ENCODE results near the gene RAD51B.
"Not testable (repeated sequence)": the region's sequence is repeated elsewhere in the genome, so short reads cannot be mapped to it uniquely, and the experiment has no call there.

RAD51B gene

DNA sequence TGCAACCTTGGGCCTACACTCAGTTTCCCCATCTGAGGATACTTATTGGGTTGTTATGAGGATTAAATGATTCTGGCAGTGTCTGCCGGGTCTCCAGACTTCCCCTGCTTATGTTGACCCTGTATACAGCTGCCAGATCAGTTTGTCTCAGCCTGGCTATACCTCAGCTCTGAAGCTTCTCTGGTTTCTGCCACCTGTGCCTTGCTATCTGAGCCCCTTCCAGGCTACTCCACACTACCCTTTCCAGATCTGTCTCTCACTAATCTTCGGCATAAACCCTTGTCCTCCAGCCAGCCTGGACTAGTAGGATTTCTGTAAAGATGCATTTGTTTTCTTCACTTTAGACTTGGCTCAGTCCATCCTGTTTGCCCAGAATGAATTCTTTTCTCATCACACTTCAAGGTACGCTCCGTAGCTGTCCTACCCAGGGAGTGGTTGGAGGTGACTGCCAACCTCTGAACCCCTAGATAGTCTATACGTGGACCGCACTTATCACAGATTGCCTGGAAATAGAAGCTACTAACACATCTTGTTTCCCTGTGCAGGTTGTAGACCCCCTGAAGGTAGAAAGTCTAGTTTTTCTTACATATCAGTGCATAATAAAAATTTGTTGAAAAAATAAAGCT, 422.4 kb downstream of the RAD51B start:
- no peak for DNase-seq

- DNase-seq = no peak
Measured at GRCh38 chr14:68243450-68244010, 424.0 kb downstream of the RAD51B start.

- no peak for DNase-seq
Measured at GRCh38 chr14:68244262-68244980, 424.8 kb downstream of the RAD51B start.

GRCh38 chr14:68245146-68246073, 425.8 kb downstream of the RAD51B start:
- no peak for DNase-seq

GRCh38 chr14:68246074-68246785, 426.7 kb downstream of the RAD51B start:
- no peak for DNase-seq

DNA sequence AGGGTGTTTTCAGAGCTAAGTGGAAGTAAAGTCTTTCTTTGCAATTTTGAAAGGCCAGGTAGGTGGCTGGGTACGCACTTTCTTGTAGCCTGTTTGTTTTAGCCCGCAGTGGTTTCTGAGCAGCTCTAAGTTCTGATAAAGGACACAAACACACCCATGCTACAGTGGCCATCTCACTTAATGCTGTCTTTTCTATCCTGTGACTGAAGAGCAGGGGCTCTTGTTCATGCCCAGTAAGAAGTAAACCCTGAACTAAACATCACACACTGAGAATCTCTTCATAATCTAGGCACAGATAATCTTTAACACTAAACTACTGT, 427.2 kb downstream of the RAD51B start:
- no peak for DNase-seq

DNA sequence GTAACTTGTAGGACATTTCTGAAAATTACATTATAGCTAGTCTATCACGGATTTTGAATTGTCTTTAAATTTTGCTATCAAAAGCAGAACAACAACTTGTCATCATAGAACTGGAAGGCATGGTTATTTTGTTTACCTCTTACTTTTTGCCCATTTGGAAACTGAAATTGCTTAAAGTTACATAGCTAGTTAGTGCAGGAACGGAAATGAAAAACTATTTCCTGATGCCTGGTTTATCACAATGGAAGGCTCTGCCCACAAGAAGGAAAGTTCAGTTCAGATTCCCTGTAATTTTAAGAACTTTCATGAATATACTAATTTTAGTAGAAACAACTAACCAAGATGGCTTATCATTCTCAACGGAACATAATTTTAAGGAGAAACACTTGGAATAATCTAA, 427.7 kb downstream of the RAD51B start:
- no peak for DNase-seq

- DNase-seq = no peak
Measured at GRCh38 chr14:68247676-68248268, 428.2 kb downstream of the RAD51B start.

DNA sequence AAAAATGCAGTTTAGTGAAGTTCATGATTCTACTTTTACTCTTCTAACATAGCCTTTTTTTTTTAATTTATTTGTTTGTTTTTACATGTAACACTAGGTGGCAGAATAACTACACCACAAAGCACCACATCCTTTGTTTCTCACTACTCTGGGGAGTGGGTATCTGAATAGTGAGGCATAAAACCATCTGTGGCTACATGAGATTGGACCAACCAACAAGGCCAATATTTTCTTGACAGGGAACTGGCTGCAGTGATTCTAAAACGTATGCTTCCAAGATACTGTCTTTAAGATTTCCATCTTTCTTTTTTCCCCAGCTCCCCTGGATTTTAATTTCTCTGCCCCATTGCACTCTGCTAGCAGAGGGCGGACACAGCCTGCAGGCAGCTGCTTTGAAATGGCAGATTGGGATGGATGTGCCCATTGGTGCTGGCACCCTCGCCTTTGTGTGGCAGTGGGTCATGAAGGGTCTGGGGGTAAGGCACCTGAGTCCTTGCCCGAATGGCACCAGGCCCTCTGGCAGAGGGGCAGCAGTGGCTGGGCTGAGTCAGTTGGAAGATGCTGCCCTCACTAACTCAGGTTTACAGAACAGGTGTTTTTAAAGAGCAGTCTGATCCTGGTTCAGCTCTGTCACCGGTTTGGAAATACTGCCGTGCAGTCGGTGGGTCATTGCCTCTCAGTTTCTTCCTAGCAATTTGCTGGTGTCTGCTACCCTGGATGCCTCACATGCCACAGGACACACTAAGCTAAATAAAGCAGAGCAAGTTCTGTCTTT, 429.1 kb downstream of the RAD51B start:
- DNase-seq = no peak

DNA sequence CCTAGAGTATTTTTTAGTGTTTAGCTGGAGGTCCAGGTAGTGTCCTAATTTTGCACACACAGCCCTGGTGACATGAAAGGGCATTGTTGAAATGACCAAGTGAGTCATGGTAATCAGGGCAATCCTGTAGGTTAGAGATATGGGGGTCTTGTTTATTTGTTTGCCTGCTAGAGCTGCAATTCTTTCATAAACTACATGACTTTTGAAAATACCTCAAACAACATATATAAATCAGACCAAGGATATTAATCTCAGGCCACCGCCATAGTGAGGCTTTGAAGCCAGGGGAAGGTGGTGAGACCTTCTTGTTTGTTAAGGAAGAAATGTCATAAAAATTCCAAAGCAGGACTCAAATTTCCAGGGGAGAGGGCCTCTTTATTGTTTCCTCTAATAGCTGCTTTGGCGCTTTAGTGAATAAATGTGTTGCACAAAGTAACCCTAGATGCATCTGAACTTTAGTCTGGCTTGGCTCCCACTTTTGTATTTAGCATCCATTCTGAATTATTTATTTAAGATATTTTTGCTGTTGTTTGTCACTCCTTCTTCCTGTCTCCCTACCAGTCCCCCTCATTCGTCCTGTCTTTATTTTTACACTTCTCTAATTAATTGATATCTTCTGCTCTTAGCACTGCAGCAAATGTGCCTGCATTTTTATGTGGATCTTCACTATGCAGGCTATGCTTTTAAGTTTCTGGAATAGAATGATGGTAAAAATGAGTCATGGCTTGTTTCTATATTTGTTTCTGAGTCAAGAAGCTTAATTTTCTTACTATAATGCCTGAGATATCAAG, 430.3 kb downstream of the RAD51B start:
- DNase-seq = no peak

DNA sequence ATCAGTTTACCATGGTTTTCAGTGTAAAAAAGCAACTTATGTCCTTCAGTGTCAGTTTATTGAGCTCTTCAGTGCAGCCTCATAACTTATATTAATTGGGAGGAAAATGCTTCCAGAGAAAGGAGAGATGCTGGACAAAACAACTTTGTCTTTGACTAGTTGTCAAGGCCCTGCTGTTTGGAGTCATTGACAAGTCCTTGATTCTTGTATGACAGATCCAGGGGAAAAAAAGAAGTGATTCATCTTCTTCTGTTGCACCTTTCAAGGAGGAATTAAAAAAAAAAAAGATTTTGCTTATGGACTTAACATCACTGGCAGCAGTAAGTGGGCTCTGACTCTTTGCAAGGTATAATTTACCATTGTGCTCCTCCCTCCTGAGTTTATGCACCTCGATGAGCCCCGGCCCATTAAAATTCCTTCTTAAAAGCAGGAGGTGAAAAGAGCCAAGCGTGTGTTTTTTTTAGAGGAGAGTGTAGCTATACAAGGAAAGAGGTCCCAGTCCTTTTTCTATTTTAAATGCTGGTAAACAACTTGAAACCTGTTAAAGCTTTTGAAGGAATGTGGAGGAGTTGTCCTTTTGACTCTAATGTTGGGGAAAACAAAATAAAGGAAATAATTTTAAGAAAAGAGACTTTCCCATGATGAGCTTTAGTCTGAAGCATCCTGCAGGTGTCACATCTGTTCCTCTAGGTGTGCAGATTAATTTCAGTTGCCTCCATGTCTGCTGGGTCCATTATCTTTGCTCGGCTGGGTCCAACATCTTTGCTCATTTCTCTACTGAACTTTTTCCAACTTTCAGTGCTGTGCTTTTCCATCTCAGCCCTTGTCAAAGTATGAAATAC, 431.6 kb downstream of the RAD51B start:
- DNase-seq = no peak

- no peak for DNase-seq
Measured at GRCh38 chr14:68251769-68252100, 432.2 kb downstream of the RAD51B start.

- no peak for DNase-seq
Measured at GRCh38 chr14:68253160-68253780, 433.7 kb downstream of the RAD51B start.

- DNase-seq = no peak
Measured at GRCh38 chr14:68253878-68254528, 434.4 kb downstream of the RAD51B start.

- DNase-seq = no peak
Measured at GRCh38 chr14:68254669-68255527, 435.3 kb downstream of the RAD51B start.

GRCh38 chr14:68255693-68256178, 436.2 kb downstream of the RAD51B start:
- DNase-seq = no peak

DNA sequence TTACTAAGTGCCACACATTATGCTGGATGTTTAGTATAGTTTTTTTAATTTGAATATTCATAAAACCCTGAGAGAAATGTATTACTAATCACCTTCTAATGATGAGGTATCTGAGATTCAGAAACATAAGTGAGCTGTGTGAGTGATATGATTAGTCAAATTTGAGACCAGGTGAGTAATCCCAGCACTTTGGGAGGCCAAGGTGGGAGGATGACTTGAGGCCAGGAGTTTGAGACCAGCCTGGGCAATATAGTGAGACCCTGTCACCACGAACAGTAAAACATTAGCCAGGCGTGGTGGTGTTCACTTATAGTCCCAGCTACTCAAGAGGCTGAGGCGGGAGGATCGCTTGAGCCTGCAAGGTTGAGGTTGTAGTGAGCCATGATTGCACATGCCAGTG, 438.4 kb downstream of the RAD51B start:
- DNase-seq = no peak

GRCh38 chr14:68258995-68259394, 439.4 kb downstream of the RAD51B start:
- DNase-seq = not testable (repeated sequence)
